Activated T-helper 2 cell treated with anti-CD3 and anti-CD28 coated beads, Interferon-gamma antibody, Interleukin-2, Interleukin-4, amounts not matched to agents 10 μg/mL and 5 μg/mL and 100 μg/mL, durations not matched to agents 14 hours and 24 hours and 36 hours (primary cell): Measurements from ENCODE around the gene RNF168. TPM values are rescaled to one million over a fixed set of nuclear protein-coding genes. Genes with fewer than 3 reads are reported as not detected.
"Not testable (repeated sequence)": the region's sequence is repeated elsewhere in the genome, so short reads cannot be mapped to it uniquely, and the experiment has no call there.

Source experiments
- DNase-seq: peaks from one replicate; pipeline ENCODE4 v3.0.0; 2021; ENCODE audit warnings: low spot score
- H3K27ac Mint-ChIP-seq: one replicate; pipeline ENCODE4 v1.8.0; 2021; ENCODE audit warnings: mixed read lengths
- H3K27me3 Mint-ChIP-seq: one replicate; pipeline ENCODE4 v1.8.0; 2021; ENCODE audit warnings: low read depth, mixed read lengths
- H3K36me3 Mint-ChIP-seq: one replicate; pipeline ENCODE4 v1.8.0; 2021; ENCODE audit warnings: low read depth, mixed read lengths
- H3K4me1 Mint-ChIP-seq: one replicate; pipeline ENCODE4 v1.8.0; 2021; ENCODE audit warnings: low read depth, mixed read lengths
- H3K4me3 Mint-ChIP-seq: one replicate; pipeline ENCODE4 v1.8.0; 2021; ENCODE audit warnings: low read depth, mild to moderate bottlenecking, moderate library complexity, mixed read lengths
- H3K9me3 Mint-ChIP-seq: one replicate; pipeline ENCODE4 v1.8.0; 2021; ENCODE audit warnings: mixed read lengths
- intact Hi-C: fragments of 100-400 bp; cut with micrococcal nuclease; formaldehyde crosslinking; loops from one replicate; pipeline ENCODE4 v1.15.1; 2023
- total RNA-seq: library from RNA; stranded (reverse); gene quantifications from 2 replicates; pipeline ENCODE4 v1.2.3, GENCODE V29; 2022

The RNF168 gene
- total RNA-seq, 1 donor from 2014 or later: 36.3 TPM

GRCh38 chr3:196492080-196492479, 11.5 kb downstream of the RNF168 start:
- Mint-ChIP-seq H3K27ac (no peak overlapping the region), H3K36me3 (peaks cover 64% of the 10 kb centered on the region), H3K27me3 (no peaks in the 10 kb centered on the region), H3K4me1 (peaks cover 31% of the 10 kb centered on the region), H3K9me3 (no peaks in the 10 kb centered on the region), H3K4me3 (no peak overlapping the region)
- no peak for DNase-seq
- intact Hi-C loops: no loop called here

- no peak overlapping the region for H3K27ac Mint-ChIP-seq
- no peak for DNase-seq
- H3K4me3 Mint-ChIP-seq: no peak overlapping the region
- no peaks in the 10 kb centered on the region for H3K27me3 Mint-ChIP-seq
- peaks cover 58% of the 10 kb centered on the region for H3K36me3 Mint-ChIP-seq
- intact Hi-C loops: loop anchor here (5.0 kb wide), 1 partner anchor 33 kb away; no protein-coding TSS in a partner anchor
- H3K9me3 Mint-ChIP-seq: no peaks in the 10 kb centered on the region
- H3K4me1 Mint-ChIP-seq: peaks cover 20% of the 10 kb centered on the region
Measured at GRCh38 chr3:196489747-196490146, 13.8 kb downstream of the RNF168 start.

GRCh38 chr3:196486263-196486662, 17.3 kb downstream of the RNF168 start:
- intact Hi-C loops: loop anchor here (5.0 kb wide), 1 partner anchor 36 kb away; no protein-coding TSS in a partner anchor
- DNase-seq: no peak
- Mint-ChIP-seq H3K36me3 (peaks cover 60% of the 10 kb centered on the region), H3K9me3 (no peaks in the 10 kb centered on the region), H3K4me3 (no peak overlapping the region), H3K4me1 (peaks cover 13% of the 10 kb centered on the region), H3K27me3 (no peaks in the 10 kb centered on the region), H3K27ac (peak overlapping the region; percentile 49)

- intact Hi-C loops: no loop called here
- Mint-ChIP-seq H3K27ac (no peak overlapping the region), H3K27me3 (no peaks in the 10 kb centered on the region), H3K4me1 (no peaks in the 10 kb centered on the region), H3K36me3 (peaks cover 65% of the 10 kb centered on the region), H3K4me3 (no peak overlapping the region), H3K9me3 (no peaks in the 10 kb centered on the region)
- no peak for DNase-seq
Measured at GRCh38 chr3:196477678-196478077, 25.9 kb downstream of the RNF168 start.

- H3K36me3 Mint-ChIP-seq: peaks cover 69% of the 10 kb centered on the region
Measured at GRCh38 chr3:196472286-196472685, 31.3 kb downstream of the RNF168 start.

GRCh38 chr3:196471551-196471950, 32.0 kb downstream of the RNF168 start:
- Mint-ChIP-seq H3K9me3 (no peaks in the 10 kb centered on the region), H3K4me1 (peaks cover 17% of the 10 kb centered on the region), H3K27me3 (no peaks in the 10 kb centered on the region), H3K36me3 (peaks cover 67% of the 10 kb centered on the region), H3K27ac (no peak overlapping the region), H3K4me3 (no peak overlapping the region)
- intact Hi-C loops: no loop called here
- DNase-seq: no peak

More at GRCh38 chr3:196472286-196472685, 31.3 kb downstream of the RNF168 start:
- intact Hi-C loops: no loop called here
- Mint-ChIP-seq H3K4me3 (no peak overlapping the region), H3K27ac (peak overlapping the region; percentile 71), H3K4me1 (peaks cover 17% of the 10 kb centered on the region), H3K9me3 (no peaks in the 10 kb centered on the region), H3K27me3 (no peaks in the 10 kb centered on the region)
- DNase-seq: no peak

- not testable (repeated sequence) for H3K9me3 Mint-ChIP-seq
Measured at GRCh38 chr3:196470182-196470581, 33.4 kb downstream of the RNF168 start.

GRCh38 chr3:196463804-196464203, 39.8 kb downstream of the RNF168 start:
- peaks cover 6% of the 10 kb centered on the region for H3K4me1 Mint-ChIP-seq
- H3K9me3 Mint-ChIP-seq: peaks cover 13% of the 10 kb centered on the region
- intact Hi-C loops: no loop called here
- H3K36me3 Mint-ChIP-seq: peaks cover 57% of the 10 kb centered on the region
- H3K4me3 Mint-ChIP-seq: no peak overlapping the region
- H3K27me3 Mint-ChIP-seq: no peaks in the 10 kb centered on the region
- no peak overlapping the region for H3K27ac Mint-ChIP-seq
- DNase-seq: no peak

More at GRCh38 chr3:196470182-196470581, 33.4 kb downstream of the RNF168 start:
- H3K27ac Mint-ChIP-seq, intact Hi-C loops, H3K27me3 Mint-ChIP-seq, DNase-seq, H3K4me3 Mint-ChIP-seq: not testable (repeated sequence)
- Mint-ChIP-seq H3K4me1 (peaks cover 17% of the 10 kb centered on the region), H3K36me3 (peaks cover 73% of the 10 kb centered on the region)

- Mint-ChIP-seq H3K9me3 (peaks cover 13% of the 10 kb centered on the region), H3K36me3 (peaks cover 54% of the 10 kb centered on the region)
Measured at GRCh38 chr3:196463478-196463756, 40.2 kb downstream of the RNF168 start.

GRCh38 chr3:196462680-196463477, 40.7 kb downstream of the RNF168 start:
- H3K4me1 Mint-ChIP-seq, intact Hi-C loops, H3K27me3 Mint-ChIP-seq, DNase-seq, H3K4me3 Mint-ChIP-seq: not testable (repeated sequence)
- Mint-ChIP-seq H3K9me3 (peaks cover 13% of the 10 kb centered on the region), H3K27ac (peak overlapping the region; percentile 2), H3K36me3 (peaks cover 49% of the 10 kb centered on the region)

More at GRCh38 chr3:196463478-196463756, 40.2 kb downstream of the RNF168 start:
- Mint-ChIP-seq H3K27me3 (no peaks in the 10 kb centered on the region), H3K27ac (no peak overlapping the region), H3K4me1 (peaks cover 5% of the 10 kb centered on the region), H3K4me3 (no peak overlapping the region)
- no peak for DNase-seq
- intact Hi-C loops: no loop called here

GRCh38 chr3:196458063-196458462, 45.5 kb downstream of the RNF168 start:
- H3K27ac Mint-ChIP-seq: no peak overlapping the region
- peaks cover 17% of the 10 kb centered on the region for H3K36me3 Mint-ChIP-seq
- no peaks in the 10 kb centered on the region for H3K27me3 Mint-ChIP-seq

GRCh38 chr3:196457470-196457869, 46.1 kb downstream of the RNF168 start:
- H3K4me3 Mint-ChIP-seq, H3K27me3 Mint-ChIP-seq, intact Hi-C loops, H3K27ac Mint-ChIP-seq, H3K4me1 Mint-ChIP-seq, DNase-seq, H3K9me3 Mint-ChIP-seq: not testable (repeated sequence)
- peaks cover 12% of the 10 kb centered on the region for H3K36me3 Mint-ChIP-seq

More at GRCh38 chr3:196458063-196458462, 45.5 kb downstream of the RNF168 start:
- H3K4me3 Mint-ChIP-seq: no peak overlapping the region
- intact Hi-C loops: no loop called here
- H3K9me3 Mint-ChIP-seq: peaks cover 8% of the 10 kb centered on the region
- peaks cover 7% of the 10 kb centered on the region for H3K4me1 Mint-ChIP-seq
- DNase-seq: no peak

GRCh38 chr3:196454935-196455334, 48.6 kb downstream of the RNF168 start:
- no peak for DNase-seq
- no peaks in the 10 kb centered on the region for H3K27me3 Mint-ChIP-seq
- no peak overlapping the region for H3K27ac Mint-ChIP-seq
- peaks cover 1% of the 10 kb centered on the region for H3K4me1 Mint-ChIP-seq
- H3K9me3 Mint-ChIP-seq: no peaks in the 10 kb centered on the region
- intact Hi-C loops: no loop called here
- peaks cover 5% of the 10 kb centered on the region for H3K36me3 Mint-ChIP-seq
- H3K4me3 Mint-ChIP-seq: no peak overlapping the region
